Stimulated activated CD4-positive, alpha-beta T cell treated with anti-CD3 and anti-CD28 coated beads, TNF-alpha, amount 100 ng/mL, for 48 hours (primary cell): ENCODE data around the gene MTIF3.

Experiments used
- DNase-seq, 3 donors: peaks; one replicate each; pipeline ENCODE4 v3.0.0-alpha.2; 2020; ENCODE audit warnings: low read depth in 3 of 3

The MTIF3 gene

DNA sequence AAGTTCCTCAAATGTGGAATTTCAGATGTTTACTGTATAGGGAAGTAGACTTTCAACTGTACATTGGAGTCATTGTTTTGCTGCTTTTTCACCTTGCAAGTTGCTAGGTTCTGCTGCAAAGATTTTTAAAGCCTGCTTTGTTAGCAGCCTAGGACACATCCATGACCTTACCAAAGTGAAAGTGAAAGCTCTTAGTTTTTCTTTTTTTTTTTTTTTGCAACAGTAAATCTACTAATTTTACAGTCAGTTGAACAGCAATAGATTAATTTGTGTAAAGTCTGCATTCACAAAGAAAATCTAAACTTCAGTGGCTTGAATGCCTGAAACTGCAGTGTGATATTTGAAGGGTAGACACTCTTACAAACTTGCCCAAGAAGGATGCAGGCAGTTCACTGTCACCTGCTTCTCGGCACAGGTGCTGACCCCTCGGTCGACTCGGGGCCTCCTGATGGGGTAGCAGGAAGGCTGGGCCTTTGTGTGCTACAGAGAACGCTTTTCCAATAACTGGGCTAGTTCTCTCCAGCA lies 5.0 kb upstream of the MTIF3 start:
- DNase-seq = no peak

DNA sequence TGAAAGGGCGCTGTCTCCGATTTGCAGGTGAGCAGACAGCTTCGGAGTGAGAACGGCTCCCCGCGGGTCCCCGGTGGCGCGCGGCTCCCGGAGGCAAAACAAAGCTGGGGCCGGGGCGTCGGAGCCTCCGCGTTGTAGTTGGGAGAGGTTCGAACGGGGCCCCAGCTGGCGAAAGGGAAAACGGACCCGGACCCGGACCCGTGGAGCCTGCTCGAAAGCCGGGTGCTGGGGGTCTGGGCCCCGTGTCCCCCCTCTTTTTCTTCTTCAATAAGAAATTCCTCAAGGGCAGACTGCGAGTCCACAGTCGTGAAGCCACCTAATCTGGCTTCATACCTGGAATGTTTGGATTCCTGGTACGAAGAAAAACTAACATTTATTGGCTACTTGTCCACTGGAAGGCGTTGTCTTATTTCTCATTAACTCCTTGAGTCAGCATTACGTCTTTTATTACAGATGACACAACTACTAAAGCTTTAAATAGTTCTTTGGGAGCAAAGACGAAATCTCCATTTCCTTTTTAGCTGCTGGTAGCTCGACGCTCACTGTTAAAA lies 632 bp upstream of the MTIF3 start:
- DNase-seq = no peak

GRCh38 chr13:27449081-27449603 lies 1.2 kb downstream of the MTIF3 start:
- no peak for DNase-seq

DNA sequence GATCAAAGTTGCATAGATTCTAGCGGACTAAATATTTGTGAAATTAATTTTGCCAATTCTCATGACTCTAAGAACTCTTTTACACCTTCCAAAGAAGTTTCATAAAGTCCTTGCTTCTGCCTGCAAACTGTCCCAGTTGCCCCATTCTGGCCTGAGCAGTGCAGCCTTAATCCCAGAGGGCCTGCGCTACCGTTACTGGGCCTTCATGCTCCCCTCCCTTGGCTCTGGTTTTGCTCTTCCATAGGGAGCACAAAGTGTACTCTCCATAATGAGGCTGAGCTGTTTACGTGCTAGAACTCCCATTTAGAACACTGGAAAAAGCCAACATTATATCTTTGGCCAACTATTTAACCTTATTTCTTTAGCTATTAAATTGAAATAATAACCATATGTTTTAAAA lies 2.1 kb downstream of the MTIF3 start:
- DNase-seq = no peak

DNA sequence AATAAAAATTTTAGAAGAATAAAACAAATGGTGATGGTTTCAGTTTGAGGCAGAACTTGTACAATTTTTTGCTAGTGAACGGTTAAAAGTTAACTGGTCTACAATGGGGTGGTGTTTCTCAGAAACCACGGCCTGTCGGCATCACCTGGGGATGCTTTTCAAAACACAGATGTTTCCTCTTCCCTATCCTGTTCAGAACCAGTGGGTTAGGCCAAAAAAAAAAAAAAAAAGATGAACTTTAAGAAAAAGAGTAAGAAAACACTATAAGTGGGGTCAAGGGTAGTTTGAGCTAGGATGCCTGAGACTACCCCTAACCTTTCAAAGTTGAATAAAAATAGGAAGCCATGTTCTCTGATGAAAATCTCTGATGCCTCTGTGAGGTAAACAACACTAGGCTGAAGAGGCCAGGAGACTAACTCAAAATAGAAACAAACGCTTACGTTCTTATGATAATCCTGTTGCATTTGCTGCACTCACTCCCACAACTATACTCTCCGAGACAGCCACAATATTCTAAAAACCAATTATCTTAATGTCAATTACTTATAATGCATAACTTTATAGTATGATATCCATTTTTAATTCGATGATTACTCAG lies 3.3 kb downstream of the MTIF3 start:
- no peak for DNase-seq

- no peak for DNase-seq
Measured at GRCh38 chr13:27442797-27443196, 7.6 kb downstream of the MTIF3 start.

DNA sequence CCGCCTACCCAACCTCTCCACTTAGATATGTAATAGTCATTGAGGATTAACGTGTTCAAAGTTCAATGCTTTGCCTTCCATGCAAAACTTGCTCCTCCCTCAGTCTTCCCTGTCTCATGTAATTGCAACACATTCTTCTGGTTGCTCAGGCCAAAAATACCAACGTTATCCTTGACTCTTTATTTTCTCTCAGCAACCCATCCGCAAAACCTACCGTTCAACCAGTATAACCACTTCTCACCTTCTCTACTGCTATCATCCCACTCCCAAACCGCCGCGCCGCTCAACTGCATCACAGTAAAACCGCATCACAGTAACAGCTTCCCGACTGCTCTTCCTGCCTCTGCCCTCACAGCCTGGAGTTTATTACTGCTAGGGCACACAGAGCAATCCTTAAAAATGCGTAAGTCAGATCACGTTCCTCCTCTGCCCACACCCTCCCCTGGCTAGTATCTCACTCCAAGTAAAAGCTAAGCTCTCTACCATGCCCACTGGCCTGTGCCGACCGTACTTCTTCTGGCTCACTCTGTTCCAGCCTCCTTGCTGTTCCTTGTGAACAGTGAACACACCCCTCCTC lies 8.2 kb downstream of the MTIF3 start:
- peak in 1 of 3 donors; percentile 12 for DNase-seq

DNA sequence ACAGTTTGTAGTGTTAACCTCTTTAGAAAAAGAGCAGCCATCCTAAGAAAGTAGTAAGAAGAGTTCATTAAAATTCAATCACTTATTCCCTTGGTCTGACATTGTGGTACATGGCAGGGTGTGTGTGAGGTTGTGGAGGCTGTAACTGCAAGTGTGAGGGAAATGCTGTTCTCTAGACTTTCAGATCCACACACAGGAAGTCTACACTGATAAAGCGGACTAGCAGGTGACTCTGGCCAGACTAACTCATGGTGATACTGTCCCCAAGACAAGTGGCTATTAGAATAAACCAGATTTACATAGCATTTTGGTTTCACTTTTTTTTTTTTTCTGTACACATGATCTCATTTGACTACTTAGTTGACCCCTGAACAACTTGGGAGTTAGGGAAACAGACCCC lies 10.0 kb downstream of the MTIF3 start:
- DNase-seq = no peak

- no peak for DNase-seq
Measured at GRCh38 chr13:27437126-27437525, 13.2 kb downstream of the MTIF3 start.

GRCh38 chr13:27432611-27433210 lies 17.7 kb downstream of the MTIF3 start:
- DNase-seq = no peak

GRCh38 chr13:27432180-27432579 lies 18.2 kb downstream of the MTIF3 start:
- DNase-seq = no peak

DNA sequence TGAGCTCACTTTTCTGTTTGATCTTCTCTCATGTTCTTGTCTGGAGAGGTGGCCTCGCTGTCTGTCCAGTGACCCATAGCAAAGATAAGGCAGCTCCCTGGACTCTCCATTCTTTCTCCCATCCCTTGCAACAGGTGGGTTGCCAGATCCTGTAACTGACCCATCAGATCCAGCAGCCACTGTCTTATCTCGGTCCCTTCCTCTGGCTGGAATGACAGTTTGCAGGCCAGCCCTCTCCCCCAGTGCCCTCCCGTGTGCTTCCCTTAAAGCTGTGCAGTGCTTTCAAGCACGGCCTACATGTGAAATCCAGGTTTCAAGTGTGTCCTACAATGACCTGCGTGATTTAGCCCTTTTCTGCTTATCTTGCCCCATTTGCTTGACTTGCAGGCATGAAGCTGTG lies 22.2 kb downstream of the MTIF3 start:
- DNase-seq = no peak

GRCh38 chr13:27427641-27428040 lies 22.7 kb downstream of the MTIF3 start:
- no peak for DNase-seq

DNA sequence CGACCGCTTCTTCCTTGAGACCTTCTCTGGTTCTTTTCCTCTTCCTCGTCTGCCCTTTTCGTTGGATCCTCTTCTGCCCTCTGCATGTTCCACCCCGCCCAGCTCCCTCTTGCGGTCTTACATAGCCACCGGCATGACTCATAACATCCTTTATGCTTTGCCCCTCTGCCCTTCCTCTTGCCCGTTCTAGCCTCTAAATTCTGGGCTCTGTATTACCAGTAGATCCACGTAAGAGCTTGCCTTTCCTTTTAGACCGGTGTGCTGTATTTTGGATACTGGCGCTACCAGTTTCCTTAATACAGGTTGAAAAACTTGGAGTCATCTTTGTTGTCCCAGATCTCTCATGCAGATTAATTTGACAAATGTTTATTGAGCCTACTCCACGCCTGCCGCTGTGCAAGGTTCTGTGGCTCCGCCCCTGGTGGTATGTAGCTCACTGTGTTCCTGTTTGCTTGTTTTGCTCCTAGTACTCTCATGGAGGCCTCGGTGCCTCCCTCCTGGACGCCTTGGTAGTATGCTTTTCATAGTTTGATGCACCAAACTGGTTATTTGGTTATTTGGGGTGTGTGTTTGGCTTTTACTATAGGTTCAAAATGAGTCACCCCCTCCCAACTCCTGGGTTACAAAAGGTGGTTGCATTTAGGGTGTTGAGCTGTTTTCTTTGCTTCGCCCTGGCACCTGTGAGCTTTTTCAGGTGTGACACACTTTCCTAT lies 24.3 kb downstream of the MTIF3 start:
- DNase-seq = peak in 2 of 3 donors; percentile 55 to 61

DNA sequence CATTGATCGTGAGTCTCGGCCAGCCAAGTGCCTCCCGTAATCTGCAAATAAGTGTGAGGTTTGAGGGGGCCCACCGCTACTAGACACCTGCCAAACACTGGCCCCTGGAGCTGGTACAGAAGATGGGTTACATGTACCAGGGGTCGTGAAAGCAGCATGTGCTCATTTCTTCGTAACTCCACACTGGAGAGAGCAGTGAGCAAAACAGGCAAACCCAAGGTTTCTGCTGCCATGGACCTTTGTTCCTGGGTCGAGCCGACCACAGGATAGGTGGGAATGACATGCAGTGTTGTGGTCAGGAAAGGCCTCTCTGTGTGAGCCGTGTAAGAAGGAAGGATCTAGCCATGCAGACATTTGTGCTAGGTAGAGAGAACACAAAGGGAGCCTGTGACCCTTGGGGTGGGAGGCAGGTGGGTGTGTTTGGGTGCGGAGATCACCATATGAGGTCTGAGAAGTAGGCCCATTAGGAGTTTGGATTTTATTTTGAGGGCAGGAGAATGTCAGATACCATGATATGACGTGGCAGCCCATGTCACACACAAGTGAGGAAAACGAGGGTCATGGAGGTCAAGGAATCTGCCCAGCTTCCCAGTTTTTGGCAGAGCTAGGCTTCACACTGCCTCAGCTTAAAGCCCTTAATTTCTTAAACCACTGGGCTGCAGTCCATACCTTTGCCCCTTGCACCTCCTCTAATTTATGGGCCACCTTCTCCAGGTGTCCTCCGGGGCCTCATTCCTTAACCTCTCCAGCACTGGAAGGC lies 25.0 kb downstream of the MTIF3 start:
- no peak for DNase-seq

GRCh38 chr13:27424246-27425157 lies 25.9 kb downstream of the MTIF3 start, which contains the start of gene GTF3A:
GTF3A (plus strand) TSS chr13:27424619.
- peak; percentile 71 to 77 (median 73) for DNase-seq

- no peak for DNase-seq
Measured at GRCh38 chr13:27423333-27423732, 27.0 kb downstream of the MTIF3 start.

DNA sequence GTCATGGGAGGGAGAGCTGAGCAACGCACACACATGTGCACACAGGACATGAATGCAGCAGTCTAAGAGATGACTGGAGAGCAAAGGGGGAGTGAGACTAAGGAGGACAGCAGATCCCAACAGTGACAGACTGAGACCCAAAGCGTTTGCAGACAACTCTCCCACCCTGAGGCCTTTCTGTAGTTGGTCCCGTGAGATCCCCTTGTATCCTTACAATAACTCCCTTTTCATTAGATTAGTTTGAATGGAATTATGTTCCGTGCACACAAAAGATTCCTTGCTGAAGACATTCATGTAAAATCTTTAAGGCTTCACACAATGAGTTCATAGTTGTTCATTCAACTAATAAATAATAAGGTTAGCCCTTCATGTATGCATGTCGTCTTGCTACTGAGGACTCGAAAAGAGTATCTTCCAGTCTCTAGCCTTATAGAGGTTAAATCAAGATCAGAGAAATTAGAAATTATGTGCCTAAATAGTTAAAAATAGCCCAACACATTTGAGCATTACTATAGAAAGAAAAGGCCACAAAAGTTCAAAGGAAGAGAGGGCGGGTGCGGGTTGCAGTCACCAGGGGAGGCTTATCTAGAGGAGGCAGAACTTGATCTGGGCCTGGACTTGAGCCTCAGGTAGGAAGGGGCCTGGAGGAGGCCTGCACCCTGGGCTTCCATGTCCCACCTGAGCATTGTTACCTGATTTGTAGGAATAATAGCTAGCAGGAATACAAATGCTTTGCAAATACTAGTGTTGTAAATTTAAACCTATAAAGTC lies 29.1 kb downstream of the MTIF3 start:
- no peak for DNase-seq

DNA sequence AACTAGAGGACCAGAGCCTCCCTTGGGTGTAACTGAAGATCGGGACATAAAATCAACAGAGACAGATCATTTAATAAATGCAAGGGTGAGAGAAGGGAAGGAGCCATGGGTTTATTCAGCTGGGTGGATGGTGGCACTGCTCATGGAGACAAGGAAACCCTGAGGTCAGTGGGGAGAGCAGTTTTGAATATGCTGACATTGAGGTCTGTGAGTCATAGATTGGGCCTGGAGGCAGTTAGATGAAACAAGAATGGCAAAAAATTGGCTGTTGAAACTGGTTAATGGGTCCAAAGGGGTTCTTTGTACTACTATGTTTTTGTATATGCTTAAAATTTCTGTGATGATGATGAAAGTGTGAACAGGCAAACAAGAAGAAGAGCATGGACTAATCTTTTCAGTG lies 31.0 kb downstream of the MTIF3 start:
- DNase-seq = no peak
